Activated CD8-positive, alpha-beta memory T cell treated with anti-CD3 and anti-CD28 coated beads for 4 hours (primary cell): ENCODE results near the gene MTG2.

Source experiments
- DNase-seq, 2 donors: peaks; one replicate each; pipeline ENCODE4 v3.0.0-alpha.2; 2020; ENCODE audit warnings: low read depth in 2 of 2

The MTG2 gene

GRCh38 chr20:62234339-62234738, 51.5 kb downstream of the MTG2 start:
- no peak for DNase-seq

DNA sequence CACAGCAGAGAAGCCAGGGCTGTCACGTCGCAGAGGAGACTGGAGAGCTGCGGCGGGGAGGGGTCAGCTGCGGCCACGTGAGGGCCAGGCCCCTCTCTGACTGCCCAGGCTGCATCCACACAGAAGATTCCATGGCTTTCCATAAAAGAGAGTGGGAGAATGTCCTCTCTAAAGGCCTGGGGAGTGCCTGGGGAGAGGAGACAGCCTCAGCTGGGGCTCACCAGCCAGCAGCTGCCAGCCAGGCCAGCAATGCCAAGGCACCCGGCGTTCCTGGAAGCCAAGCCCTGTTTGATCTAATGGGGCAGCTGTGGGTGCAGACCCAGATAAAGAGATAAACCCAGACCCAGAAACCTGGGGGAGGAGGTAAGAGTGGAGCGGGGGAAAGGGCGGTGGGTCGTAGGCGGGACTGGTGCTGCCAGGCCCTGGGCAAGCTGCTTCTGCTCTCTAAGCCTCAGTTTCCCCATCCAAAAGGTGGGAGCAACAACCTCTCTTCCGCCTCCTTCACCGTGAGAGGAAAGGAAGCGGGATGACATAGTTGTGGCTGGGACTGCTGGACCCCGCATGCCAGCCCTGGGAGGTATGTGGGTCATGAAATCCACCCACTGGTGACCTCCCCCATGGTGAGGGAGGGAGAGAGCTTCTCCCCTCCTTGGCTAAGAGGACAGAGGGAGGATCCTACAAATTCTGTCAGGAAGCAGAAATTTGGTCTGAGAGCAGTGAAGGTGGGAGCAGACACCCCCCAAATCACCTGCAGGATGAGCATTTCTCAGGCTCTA, 52.4 kb downstream of the MTG2 start:
- no peak for DNase-seq

DNA sequence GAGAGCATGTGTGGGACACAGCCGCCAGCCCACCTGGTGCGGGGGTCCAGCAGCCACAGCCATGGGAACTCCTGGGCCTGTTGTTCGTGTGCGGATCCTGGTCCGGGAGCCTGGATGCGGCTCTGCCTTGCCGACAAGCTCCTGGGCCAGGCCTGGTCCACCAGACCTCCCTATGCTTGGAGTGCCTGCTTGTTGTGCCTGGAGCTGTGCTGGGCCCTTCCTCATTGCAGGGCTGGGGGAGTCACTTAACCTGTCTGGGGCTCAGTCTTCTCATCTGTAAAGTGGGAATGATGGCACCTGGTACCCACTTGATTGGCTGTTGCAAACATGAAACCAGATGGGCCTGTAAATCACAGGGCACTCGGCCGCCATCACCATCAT, 52.9 kb downstream of the MTG2 start:
- no peak for DNase-seq

- no peak for DNase-seq
Observed at GRCh38 chr20:62236200-62236599, 53.4 kb downstream of the MTG2 start.

DNA sequence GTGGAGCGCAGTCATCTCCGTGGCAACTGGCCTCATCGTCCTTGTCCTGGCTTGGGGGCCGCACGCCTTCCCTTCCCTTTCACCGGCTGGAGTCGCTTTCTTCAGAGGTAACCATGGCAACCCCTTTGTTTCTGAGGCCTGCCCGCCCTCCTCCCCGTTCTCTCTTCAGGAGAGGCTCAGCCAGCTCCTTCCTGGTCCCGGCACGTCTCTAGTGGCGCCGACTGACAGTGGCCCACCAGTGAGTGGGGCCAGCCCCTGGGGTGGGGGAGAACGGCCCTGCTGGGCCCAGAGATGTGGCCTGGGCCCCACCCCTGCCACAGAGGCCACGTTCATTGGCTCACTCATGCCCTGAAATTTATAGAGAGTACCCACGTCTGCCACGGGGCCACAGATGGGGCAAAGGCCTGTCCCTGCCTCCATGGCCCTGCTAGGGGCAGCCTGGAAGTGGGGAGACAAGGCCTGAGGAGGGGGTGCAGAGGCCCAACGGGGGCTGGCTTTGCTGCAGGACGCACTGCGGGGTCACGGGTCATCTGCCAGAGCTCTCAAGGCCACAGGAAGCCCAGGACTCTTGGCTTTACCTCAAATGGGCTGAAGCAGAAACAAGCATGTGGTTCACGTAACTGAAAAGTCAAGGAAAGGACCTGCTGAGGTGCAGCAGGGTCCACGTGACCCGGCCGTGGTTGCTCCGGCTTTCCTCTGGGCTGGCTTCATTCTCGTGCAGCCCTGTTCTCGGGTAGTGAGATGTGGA, 54.1 kb downstream of the MTG2 start:
- DNase-seq = no peak

DNA sequence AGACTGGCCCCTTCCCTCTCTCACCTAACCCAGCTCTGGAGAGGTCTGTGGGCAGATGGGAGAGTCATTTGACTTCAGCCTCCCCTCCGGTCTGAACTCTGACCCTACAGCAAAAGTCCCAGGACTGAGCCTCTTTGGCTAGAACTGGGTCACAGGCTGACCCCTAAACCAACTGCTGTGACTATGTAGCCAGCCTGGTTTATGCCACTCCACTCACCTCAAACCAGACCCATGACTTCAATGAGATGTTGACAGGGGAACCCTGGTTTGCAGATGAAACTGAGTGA, 54.6 kb downstream of the MTG2 start:
- DNase-seq = no peak

GRCh38 chr20:62237801-62238568, 55.2 kb downstream of the MTG2 start, which contains the start of gene OSBPL2:
TSS of gene OSBPL2 (plus strand) at chr20:62238521. CDS start at chr20:62256185, 17,664 bp downstream.
- DNase-seq = peak; percentile 100

- no peak for DNase-seq
Observed at GRCh38 chr20:62238569-62239277, 55.9 kb downstream of the MTG2 start.

DNA sequence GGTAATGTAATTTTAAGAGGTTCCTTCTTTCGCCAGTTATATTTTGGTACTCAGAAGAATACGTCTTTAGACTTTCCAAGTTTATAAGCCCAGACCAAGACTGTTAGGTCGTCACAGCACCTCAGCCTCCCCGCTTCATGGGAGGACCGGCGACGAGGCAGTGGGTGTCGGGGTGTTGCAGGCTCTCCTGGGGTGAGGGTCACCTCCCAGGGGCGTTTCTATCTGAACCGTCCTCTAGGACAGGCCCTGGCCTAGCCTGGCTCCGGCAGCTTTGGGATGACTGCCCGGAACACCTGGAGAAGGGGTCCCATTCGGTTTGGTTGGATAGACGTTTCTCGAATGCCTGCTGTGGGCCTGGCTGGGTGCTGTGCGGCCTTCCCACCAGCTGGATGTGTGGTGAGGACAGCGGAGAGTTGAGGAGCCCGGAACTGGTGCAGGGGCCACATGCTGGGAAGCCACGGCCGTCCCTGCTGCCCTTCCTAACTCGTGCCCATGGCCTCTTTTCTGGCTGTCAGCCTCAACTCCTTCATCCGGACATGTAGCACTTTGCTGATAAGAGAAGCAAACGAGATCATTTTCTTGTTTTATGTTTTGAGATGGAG, 56.6 kb downstream of the MTG2 start:
- no peak for DNase-seq

- no peak for DNase-seq
Observed at GRCh38 chr20:62240020-62240685, 57.3 kb downstream of the MTG2 start.

- no peak for DNase-seq
Observed at GRCh38 chr20:62241506-62241905, 58.7 kb downstream of the MTG2 start.

DNA sequence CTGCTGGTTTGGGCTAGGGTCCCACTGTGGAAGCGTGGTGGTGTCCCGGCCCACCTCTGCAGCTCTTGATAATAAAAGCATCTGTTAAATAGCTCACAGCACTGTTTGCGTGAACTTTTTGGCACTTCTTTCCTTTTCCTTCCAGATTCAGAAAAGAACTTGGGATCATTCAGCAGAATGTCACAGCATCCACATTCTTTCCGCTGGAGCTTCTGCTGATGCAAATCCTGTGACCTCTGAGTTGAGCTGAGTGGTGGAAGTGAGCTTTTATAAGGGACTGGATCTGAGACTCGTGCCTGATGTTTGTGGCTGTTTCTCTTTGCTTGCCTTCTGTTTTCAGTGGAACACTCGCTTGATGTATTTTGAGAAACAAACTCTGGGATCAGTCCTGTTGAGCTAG, 59.3 kb downstream of the MTG2 start:
- DNase-seq = no peak

DNA sequence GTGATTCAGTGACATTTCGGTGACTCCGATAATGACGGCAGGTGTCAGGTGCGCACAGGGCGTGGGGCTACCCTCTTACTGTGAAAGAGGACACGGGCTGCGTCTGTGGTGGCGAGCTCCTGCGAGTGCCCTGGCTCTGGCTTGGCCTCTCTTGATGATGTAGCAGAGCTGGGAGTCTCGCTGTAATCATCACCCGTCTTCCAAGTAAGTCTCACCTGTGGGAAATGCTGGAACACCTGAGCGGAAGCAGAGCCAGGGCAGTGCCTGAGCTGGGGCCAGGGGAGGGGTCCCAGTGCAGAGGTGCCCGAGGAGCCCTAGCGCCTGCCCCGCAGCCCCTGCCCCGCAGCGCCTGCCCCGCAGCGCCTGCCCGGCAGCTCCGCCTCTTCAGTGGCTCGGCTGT, 60.3 kb downstream of the MTG2 start:
- DNase-seq = no peak

DNA sequence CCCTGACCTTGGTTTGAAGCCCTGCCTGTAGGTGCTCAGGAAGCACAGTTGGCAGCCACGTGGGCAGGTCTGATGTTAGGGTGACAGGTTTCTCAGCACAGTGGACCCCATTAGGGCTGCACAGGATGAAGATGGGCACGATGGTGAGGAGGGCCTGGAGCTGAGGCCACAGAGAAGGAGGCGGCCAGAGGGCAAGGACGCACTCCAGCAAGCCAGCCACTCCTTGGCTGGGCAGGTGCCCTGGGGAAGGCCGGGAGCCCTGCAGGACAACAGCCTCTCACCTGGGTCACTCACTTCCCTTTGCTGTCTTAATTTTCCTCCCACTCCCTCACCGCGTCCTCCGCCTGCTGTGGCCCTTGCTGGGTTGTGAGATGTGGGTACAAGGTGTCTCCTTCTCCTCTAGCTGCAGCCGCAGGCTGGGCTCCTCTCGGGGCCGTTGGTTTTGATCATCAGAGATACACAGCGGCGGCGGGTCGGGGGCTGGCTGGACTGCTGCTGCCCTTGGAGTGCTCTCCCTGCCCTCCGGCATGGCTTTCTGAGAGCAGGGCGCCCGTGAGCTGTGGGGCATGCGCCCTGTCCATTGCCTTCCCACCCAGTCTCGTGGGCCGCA, 61.2 kb downstream of the MTG2 start:
- no peak for DNase-seq

- DNase-seq = no peak
Observed at GRCh38 chr20:62244644-62245108, 61.8 kb downstream of the MTG2 start.

GRCh38 chr20:62245911-62246280, 63.1 kb downstream of the MTG2 start:
- no peak for DNase-seq

- DNase-seq = no peak
Observed at GRCh38 chr20:62246431-62246830, 63.6 kb downstream of the MTG2 start.

GRCh38 chr20:62246872-62247652, 64.2 kb downstream of the MTG2 start:
- DNase-seq = no peak

GRCh38 chr20:62248890-62249560, 66.2 kb downstream of the MTG2 start:
- DNase-seq = no peak
